NCI-H2227 (cell line): Measurements from ENCODE around the gene ESRP2.

Source experiments
- DNase-seq: peaks from one replicate; lab custom pipeline; 2025; ENCODE audit not compliant: unreplicated experiment; lab: John Stamatoyannopoulos, UW

The ESRP2 gene

DNA sequence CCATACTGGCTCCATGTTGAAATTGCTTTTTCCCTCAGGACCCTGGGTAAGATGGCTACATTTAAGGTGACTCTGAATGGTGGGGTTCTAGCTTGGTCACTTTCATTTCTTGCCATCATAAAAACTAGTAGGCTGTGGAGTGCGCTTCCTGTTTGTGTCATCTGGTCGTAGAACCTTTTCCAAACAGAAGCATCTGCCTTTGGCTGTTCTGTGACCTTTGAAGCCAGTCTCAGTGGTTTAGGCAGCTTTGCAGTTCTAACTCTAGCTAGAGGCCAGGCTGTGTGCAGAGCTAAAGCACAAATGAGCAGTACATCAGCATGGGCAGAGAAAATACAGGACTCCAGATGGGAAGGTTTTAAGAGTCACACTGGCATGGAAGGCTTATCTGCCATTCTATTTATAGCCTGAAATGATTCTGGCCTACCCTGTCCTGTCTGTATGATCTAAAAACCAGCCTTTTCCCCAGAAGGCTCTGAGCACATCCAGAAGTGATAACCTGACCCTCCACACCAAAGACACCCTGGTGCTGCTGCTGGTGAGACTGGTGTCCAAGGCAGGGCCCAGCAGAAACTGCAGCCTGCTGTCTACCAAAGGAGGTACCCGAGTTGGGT lies 8.6 kb downstream of the ESRP2 start:
- no peak for DNase-seq

DNA sequence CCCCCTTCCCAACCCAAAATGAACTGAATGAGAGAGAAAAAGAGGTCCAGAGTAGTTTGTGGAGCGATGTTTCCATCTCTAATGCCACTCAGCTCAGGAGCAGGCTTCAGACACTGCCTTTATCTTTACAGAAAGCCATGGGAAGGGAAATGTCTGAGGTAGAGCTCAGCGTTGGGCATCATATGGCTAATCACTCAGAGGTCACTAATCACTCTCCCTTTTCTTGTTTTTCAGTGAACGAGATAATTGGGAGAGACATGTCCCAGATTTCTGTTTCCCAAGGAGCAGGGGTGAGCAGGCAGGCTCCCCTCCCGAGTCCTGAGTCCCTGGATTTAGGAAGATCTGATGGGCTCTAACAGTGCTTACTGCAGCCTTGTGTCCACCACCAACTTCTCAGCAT lies 9.8 kb downstream of the ESRP2 start:
- no peak for DNase-seq

DNA sequence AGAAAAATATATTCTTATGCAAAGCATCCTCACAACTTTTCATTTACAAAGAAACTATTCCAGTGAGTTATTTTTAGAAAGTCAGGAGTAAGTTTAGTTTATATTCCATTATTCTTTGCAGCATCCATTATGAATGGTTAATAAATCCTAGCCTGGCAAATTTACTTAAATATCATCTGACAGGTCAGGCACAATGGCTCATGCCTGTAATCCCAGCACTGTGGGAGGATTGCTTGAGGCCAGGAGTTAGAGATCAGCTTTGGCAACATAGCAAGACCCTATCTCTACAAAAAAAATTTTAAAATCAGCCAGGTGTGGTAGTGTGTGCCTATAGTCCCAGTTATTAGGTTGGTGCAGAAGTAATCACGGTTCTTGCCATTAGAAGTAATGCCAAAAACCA lies 12.9 kb downstream of the ESRP2 start:
- no peak for DNase-seq

DNA sequence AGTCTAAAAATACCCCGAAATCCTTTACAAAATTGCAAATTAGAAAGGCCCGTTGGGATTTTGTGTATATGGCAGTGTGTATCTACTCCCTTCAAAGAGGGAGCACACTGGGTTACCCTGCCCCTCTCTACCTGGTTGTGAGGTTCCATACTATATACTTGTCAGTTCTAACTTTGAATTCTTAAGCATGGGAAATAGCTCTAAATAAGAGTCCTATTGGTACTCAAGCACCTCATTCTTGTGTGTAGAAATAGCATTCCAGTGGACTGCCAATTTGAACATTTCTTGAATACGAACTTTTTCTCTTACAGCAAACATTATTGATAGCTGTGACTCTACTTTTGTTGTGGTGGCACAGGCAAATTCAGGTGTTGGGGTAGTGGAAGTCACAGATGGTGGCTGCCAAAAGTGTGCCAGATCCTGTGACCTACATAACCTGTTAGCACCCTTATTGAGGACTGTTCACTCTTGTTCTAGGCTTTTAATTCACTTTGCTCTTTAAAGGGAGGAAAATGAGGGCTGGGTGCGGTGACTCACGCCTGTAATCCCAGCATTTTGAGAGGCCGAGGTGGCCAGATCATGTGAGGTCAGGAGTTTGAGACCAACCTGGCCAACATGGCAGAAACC lies 16.1 kb downstream of the ESRP2 start:
- no peak for DNase-seq

DNA sequence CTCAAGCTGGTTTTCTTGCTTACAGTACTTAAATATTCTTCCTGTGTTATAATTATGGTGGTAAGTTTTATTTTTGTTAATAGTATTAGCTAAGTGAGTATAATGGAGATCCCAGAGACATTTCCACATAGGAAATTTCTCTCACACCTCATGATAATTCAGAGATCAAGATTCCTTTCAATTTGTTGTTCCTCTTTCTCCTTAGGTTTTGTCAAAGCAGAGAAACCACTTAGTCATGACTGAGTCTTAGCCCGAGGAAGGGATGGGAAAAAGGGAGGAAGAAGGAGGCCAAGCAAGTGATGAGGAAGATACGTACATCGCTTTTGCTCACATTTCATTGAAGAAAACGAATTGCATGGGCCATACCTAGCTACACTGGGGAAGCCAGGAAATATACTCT lies 18.4 kb downstream of the ESRP2 start:
- DNase-seq, result no peak

DNA sequence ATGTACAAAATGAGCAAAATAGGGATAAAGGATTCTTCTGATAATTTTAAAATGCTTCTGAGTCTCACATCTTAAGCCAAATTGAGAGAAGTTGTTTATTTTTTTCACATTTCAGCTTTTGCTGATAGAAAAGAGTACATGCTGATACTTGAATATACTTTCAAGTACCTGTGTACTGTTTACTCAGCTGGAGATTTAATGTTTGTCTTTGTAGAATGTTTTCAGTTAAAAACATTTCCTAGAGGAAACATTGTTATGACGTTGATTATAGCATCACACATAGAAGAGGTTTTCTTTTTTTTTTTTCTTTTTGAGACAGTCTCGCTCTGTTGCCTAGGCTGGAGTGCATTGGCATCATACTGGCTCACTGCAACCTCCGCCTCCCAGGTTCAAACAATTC lies 19.7 kb downstream of the ESRP2 start:
- DNase-seq, result no peak

DNA sequence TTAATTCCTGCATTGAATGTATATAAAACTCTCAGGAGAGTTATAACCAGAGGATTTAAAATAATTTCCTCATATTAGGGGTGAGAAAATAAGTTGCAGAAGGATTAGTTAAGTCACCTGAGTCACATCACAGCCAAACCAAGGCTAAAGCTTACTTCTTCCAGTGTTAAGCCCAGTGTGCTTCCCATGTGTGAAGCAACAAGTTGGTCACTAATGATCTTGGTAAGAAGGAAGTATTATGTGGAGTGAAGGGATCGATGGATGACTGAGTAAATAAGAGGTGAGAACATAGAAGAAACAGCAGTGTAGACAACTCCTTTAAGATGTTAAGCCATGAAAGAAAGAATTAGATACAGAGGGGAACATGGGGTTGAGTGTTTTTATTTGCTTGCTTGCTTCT lies 20.6 kb downstream of the ESRP2 start:
- DNase-seq, result no peak

DNA sequence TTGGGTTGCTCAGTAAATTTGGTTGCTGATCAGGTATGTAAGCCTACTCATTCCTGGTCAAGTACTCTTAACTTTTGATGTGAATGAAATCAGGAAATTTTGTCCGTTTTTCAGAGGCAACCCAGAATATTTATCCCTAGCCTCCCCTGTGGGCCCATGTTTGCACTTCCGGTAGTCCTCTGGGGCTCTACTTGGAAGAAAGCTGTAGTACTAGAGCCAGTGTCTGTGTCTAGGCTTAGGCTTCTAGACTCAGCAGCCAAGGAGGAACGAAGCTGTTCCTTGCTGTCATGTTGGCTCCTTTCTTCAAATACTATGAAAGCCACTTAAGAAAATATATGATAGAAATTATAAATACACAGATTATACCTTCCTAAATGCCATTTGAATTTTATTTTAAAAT lies 21.2 kb downstream of the ESRP2 start:
- DNase-seq, result no peak

DNA sequence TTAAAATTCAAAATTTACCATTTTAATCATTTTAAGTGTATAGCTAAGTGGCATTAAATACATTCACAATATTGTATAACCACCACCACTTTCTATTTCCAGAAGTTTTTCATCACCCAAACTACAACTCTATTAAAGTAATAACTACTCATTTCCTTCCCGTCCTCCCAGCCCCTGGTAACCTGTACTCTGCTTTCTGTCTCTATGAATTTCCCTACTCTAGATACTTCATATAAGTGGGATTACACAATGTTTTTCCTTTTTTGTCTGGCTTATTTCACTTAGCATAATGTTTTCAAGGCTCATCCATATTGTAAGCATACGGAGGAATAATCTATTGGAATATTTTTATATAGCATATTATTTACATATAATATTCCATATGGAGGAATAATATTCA lies 29.7 kb downstream of the ESRP2 start:
- no peak for DNase-seq

DNA sequence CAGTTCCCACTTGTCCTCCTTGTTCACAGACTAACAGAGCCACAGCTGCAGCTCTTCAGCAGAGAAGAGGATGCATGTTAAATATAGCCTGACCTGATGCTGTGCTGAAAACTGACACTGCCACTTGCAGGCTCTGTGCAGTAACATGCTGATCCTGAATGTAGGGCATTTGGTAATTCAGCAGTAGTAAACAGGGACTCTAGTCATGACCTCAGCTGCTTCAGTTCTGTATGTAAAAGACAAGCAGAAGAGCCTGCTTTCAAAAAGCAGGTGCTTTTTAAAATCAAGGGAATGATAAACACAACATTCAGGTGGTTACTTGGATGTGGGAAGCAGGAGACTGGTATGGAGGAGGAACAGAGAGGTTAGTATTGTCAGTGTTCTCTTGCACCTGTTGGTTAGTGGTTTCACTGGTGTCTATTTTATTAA lies 33.8 kb downstream of the ESRP2 start:
- no peak for DNase-seq

DNA sequence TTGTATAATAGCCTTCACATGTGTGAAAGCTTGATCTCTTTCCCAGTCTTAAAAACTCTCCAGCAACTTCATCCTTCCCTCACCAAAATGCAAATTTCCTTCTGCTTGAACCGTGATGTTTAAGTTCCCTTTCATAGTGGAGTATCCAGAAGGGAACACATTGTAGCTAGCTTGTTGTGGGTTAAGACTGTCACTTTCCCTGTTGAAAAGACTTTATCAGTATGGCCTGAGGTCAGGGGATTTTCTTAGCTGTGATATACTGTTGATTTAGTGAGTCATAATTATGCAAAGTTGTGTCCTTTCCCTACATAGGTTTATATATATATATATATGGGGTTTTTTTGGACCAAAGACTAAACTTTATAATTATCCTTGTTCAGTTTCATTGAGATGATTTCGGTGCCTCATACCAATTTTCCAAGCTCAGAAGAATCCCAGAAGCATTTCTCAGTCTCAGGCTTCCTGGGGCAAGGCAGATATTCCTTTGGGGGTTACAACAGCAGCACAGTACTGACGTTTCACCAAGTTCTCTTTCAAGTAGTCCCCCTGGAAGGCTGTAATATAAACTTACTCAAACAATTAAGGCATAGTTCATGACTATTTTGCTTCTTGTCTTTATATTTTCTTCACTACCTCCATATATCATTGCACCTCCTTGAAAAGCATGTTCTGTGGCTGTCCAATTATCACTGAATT lies 35.7 kb downstream of the ESRP2 start:
- DNase-seq, result no peak

DNA sequence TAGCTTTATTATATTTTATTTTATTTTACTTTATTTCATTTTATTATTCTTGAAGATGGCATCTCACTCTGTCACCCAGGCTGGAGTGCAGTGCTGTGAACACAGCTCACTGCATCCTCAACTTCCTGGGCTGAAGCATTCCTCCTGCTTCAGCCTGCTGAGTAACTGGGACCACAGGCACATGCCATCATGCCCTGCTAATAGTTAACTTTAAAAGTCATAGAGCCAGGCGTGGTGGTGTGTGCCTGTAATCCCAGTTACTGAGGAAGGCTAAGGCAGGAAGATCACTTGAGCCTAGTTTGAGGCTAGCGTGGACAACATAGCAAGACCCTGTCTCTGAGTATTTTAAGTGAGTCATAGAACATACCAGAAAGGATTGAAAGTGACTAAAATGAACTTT lies 38.7 kb downstream of the ESRP2 start:
- DNase-seq, result no peak

DNA sequence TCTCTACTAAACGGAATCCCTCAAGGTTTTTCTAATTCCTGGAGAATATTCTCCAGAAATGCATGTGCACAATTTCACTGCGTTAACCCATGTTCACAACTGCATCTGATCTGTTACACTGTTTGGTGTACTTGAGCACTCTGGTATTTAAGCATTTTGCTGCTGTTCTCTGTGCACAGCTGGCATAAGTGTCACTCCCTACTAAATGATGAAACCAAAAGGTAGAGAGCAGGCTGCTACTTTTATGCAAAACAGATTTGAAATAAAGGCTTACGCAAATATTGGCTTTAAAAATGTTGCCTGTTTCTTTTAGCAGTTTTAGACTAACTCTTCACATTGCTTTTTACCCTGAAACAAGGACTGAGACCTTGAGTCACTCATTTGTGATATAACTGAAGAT lies 41.7 kb downstream of the ESRP2 start:
- DNase-seq, result no peak

DNA sequence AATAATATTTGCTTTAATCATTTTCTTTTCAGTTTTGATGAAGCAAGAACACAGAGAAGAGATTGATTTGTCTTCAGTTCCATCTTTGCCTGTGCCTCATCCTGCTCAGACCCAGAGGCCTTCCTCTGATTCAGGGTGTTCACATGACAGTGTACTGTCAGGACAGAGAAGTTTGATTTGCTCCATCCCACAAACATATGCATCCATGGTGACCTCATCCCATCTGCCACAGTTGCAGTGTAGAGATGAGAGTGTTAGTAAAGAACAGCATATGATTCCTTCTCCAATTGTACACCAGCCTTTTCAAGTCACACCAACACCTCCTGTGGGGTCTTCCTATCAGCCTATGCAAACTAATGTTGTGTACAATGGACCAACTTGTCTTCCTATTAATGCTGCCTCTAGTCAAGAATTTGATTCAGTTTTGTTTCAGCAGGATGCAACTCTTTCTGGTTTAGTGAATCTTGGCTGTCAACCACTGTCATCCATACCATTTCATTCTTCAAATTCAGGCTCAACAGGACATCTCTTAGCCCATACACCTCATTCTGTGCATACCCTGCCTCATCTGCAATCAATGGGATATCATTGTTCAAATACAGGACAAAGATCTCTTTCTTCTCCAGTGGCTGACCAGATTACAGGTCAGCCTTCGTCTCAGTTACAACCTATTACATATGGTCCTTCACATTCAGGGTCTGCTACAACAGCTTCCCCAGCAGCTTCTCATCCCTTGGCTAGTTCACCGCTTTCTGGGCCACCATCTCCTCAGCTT lies 45.0 kb downstream of the ESRP2 start:
- DNase-seq, result no peak

DNA sequence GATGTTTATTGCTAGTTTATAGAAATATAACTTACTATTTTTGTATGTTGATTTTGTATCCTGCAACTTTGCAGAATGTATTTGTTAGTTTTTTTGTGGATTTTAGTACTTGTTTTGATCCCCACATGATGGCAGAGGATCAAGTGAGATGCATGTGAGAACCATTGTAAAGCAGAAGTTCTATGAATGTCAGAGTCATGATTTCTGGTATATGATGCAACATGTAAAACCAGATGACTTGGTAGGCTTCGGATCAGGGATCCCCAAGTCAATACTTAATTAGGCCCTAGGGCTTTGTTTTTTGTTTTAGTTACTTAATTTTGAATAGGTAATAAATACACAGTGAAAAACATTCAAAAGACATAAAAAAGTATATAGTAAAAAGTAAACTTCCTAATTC lies 45.8 kb downstream of the ESRP2 start:
- DNase-seq, result no peak

DNA sequence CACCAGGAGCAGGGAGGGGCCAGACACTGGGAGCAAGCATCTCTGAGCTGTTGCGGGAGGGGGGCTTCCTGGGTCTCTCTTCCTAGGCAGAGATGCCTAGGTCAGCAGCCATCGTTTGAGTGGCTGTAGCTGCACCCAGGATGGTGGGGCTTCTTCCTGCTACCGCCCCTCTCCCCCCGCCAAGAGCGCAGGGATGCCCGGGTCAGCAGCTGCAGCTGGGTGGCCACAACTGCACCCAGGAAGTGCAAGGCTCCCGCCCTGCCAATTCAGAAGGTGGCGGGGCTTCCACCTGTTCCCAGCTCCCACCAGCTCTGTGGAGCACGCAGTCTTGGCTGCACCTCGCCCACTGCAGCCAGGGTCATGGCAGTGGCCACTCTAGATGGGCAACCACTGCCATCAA lies 47.8 kb downstream of the ESRP2 start:
- DNase-seq, result no peak

DNA sequence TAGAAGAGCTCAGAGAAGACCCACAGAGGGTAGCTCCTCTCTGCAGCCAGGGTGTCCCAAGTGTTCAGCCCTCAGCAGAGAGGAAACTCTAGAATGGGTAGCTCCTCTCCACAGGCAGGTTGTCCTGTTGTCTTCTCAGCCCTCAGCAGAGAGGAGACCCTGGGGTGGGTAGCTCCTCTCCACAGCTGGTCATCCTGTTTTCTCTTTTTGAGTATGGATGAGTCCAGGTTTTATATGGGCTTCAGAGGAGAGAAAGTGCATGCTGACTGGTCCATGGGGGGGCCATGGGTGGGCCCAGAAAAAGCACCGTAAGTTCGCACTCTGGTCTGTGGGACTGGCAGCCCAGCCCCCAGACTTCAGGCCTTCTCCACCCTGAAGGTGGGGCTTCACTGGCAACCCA lies 48.4 kb downstream of the ESRP2 start:
- no peak for DNase-seq

DNA sequence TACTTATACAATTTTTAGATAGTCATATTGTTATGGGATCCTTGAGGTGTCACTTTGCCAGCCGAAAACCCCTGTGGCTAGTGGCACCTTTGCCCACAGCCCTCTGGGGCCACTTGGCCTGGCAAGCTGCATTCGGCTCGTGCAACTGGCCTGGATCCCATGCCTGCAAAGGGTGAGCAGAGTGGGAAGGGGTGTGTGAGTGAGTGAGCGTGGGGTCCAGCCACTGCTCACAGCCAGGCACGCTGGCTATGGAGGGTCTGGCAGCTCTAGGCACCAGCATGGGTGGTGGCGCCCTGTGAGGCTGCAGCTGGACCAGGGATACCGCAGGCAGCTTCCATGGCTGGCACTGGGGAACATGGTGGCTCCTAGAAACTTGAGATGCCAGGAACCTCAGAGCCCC lies 49.0 kb downstream of the ESRP2 start:
- DNase-seq, result no peak

DNA sequence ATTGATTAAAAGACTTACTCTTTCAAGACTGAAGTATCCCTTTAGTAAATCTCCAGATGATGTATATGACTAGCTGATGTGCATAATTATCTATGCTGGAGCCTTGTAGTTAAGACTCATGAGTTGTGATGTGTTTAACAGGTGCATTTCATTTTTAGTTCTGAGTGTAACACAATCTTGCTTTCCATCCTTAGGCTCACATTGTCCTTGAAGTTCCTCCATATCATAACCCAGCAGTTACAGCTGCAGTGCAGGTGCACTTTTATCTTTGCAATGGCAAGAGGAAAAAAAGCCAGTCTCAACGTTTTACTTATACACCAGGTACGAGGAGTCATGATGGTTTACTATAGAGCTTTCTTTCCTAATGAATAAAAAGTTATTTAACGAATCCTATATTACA lies 52.9 kb downstream of the ESRP2 start:
- DNase-seq, result no peak

DNA sequence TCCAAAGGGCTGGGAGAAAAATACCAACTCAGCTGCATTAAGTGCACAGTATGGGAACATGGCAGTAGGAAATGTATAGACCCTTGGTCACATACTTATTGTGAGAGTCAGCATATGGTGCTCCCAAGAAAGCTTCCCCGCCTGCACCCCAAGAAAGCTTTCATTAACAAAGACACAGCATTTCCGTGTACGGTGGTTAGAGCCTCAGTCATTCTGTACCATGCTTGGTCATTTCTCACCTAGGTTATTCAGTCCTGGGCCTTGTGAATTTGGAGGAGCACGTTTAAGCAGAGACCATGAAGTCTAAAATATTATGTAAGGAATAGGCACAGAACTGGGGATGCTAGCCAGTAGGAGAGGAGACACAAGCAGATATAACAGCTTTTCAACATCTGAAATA lies 56.1 kb downstream of the ESRP2 start:
- no peak for DNase-seq

DNA sequence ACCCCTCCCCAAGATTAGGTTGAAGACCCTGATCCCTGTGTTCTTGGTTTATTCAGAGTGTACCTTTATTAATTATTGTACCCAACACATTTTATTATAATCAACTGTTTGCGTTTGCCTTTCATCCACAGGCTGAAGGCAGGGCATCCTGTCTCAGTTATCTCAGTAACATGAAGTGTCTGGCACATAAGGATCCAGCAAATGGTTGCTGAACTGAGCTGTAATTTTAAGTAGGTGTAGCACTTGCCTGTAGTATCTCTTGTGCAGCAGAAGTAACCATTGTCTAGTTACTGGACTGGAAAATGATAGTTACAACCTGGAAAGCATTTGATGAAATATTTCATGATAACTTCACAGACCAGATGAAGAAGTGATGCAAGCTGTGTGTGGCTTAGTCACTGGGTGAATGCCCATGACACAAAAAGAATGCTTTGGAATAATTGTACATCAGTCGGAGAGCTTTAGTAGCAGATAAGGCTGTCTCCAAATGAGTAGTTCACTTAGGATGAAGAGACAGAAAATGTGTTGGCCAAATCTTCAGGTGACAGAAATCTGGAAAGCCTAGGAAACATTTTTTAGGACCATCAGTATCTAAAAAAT lies 56.6 kb downstream of the ESRP2 start:
- DNase-seq, result no peak
